DMS79 treated with DMSO at 0.1 percent for 48 hours (cell line): Measurements from ENCODE around the gene SPC24.
"Not testable (repeated sequence)": the region's sequence is repeated elsewhere in the genome, so short reads cannot be mapped to it uniquely, and the experiment has no call there.

ENCODE experiments used
- DNase-seq: peaks from one replicate; lab custom pipeline; 2025; lab: John Stamatoyannopoulos, UW

Gene SPC24

DNA sequence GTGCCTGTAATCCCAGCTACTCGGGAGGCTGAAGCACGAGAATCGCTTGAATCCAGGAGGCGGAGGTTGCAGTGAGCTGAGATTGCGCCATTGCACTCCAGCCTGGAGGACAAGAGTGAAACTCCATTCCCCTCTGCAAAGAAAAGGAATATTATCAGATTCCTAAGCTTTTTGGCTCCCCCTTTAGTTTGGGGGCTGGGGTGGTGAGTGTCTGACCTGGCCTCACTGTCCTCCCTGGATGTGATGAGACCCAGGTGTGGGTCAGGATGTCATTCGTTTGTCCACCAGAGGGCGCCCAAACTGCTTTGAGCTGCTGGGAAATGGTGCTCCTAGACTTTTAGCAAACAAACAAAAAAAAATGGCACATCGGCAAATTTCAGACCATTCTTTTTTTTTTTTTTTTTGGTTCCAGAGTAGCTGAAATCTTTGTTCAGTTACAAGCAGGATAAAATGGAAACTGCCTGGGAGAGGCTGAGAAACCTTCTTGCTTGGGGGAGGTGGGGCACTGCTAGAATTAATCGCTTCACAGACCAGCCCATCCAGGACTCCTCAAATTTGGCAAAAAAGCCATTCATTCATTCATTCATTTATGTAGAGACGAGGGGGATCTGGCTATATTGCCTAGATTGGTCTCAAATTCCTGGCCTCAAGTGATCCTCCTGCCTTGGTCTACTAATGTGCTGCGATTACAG, 29.4 kb downstream of the SPC24 start:
- DNase-seq = peak; percentile 66

DNA sequence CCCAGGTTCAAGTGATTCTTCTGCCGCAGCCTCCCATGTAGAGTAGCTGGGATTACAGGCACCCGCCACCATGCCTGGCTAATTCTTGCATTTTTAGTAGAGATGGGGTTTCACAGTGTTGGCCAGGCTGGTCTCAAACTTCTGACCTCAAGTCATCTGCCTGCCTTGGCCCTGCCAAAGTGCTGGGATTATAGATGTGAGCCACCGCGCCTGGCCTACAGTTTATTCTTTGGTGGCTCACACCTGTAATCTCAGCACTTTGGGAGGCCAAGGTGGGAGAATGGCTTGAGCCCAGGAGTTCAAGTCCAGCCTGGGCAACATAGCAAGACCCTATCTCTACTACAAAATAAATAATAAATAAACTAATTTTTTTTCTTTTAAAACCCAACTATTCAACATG, 31.4 kb downstream of the SPC24 start:
- DNase-seq = not testable (repeated sequence)

DNA sequence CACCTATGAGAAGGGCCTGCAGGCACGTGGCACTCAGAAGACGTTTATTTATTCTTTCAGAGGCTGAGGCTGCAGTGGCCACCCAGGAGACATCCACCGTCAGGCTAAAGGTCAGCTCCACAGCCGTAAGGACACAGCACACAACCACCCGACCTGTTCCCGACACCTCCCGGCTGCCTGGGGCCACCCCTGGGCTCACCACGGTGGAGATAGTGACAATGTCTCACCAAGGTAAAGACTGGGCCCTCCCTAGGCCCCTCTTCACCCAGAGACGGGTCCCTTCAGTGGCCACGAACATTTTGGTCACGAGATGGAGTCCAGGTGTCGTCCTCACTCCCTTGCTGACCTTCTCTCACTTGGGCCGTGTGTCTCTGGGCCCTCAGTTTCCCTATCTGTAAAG, 32.5 kb downstream of the SPC24 start:
- no peak for DNase-seq

DNA sequence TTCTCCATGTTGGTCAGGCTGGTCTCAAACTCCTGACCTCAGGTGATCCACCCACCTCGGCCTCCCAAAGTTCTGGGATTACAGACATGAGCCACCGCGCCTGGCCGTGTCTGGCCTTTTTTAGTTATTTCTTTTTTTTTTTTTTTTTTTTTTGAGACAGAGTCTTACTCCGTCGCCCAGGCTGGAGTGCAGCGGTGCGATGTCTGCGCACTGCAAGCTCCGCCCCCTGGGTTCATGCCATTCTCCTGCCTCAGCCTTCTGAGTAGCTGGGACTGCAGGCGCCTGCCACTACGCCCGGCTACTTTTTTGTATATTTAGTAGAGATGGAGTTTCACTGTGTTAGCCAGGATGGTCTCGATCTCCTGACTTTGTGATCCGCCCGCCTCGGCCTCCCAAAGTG, 33.6 kb downstream of the SPC24 start:
- not testable (repeated sequence) for DNase-seq

DNA sequence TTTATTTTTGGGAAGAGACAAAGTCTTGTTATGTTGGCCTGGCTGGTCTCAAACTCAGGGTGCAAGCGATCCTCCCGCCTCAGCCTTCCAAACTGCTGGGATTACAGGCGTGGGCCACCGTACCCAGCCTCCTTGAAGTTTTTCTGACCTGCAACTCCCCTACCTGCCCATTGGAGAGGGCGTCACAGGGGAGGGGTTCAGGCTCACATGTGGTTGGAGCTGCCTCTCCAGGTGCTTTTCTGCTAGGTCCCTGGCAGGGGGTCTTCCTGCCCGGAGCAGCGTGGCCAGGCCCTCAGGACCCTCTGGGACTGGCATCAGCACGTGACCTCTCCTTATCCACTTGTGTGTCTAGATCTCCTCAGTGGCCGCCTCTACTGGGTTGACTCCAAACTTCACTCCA, 39.1 kb downstream of the SPC24 start:
- DNase-seq = no peak

DNA sequence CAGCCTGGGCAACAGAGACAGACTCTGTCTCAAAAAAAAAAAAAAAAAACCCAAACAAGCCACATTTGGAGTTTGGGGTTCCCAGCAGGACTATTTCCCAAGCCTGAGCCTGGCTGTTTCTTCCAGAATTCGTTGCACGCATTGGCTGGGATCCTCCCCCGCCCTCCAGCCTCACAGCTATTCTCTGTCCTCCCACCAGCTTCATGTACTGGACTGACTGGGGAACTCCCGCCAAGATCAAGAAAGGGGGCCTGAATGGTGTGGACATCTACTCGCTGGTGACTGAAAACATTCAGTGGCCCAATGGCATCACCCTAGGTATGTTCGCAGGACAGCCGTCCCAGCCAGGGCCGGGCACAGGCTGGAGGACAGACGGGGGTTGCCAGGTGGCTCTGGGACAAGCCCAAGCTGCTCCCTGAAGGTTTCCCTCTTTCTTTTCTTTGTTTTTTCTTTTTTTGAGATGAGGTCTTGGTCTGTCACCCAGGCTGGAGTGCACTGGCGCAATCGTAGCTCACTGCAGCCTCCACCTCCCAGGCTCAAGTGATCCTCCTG, 39.6 kb downstream of the SPC24 start:
- DNase-seq = no peak

DNA sequence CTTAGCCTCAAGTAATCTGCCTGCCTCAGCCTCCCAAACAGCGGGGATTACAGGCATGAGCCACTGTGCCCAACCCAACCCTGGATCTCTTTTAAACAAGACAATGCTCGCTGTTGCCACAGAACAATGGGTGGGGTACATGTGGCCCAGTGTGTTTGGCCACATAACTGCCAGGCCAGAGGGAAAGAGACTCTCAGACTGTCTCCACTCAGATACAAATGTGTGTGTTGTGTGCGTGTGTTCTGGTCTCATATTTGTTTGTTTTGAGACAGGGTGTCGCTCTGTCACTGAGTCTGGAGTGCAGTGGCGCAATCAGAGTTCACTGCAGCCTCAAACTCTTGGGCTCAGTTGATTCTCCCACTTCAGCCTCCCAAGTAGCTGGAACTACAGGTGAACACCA, 40.5 kb downstream of the SPC24 start:
- no peak for DNase-seq

DNA sequence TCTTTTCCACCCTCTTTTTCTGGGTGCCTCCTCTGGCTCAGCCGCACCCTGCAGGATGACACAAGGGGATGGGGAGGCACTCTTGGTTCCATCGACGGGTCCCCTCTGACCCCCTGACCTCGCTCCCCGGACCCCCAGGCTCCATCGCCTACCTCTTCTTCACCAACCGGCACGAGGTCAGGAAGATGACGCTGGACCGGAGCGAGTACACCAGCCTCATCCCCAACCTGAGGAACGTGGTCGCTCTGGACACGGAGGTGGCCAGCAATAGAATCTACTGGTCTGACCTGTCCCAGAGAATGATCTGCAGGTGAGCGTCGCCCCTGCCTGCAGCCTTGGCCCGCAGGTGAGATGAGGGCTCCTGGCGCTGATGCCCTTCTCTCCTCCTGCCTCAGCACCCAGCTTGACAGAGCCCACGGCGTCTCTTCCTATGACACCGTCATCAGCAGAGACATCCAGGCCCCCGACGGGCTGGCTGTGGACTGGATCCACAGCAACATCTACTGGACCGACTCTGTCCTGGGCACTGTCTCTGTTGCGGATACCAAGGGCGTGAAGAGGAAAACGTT, 42.4 kb downstream of the SPC24 start:
- DNase-seq = no peak

DNA sequence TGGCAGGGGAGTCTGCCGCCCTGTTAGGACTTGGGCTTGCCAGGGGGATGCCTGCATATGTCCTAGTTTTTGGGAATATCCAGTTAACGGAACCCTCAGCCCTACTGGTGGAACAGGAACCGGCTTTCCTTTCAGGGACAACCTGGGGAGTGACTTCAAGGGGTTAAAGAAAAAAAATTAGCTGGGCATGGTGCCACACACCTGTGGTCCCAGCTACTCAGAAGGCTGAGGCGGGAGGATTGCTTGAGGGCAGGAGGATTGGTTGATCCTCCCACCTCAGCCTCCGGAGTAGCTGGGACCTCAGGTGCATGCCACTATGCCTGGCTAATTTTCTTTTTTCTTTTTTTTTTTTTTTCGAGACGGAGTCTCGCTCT, 43.8 kb downstream of the SPC24 start:
- peak; percentile 2 for DNase-seq

DNA sequence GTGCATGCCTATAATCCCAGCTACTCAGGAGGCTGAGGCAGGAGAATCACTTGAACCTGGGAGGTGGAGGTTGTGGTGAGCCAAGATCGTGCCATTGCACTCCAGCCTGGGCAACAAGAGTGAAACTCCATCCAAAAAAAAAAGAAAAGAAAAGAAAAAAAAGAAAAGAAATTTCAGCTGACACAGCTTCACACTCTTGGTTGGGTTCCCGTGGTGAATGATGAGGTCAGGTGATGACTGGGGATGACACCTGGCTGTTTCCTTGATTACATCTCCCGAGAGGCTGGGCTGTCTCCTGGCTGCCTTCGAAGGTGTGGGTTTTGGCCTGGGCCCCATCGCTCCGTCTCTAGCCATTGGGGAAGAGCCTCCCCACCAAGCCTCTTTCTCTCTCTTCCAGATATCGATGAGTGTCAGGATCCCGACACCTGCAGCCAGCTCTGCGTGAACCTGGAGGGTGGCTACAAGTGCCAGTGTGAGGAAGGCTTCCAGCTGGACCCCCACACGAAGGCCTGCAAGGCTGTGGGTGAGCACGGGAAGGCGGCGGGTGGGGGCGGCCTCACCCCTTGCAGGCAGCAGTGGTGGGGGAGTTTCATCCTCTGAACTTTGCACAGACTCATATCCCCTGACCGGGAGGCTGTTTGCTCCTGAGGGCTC, 44.3 kb downstream of the SPC24 start:
- no peak for DNase-seq

DNA sequence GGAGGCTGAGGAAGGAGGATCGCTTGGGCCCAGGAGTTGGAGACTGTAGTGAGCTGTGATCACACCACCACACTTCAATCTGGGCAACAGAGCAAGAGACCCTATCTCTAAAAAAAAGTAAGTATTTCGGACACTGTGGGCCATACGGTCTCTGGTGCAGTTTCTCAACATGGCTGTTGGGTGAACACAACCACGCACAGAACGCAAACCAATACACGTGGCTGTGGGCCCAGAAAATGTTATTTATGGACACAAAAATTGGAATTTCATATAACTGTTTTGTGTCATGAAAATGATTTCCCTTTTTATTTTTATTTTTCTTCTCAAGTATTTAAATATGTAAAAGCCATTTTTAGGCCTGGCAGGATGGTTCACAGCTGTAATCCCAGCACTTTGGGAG, 46.8 kb downstream of the SPC24 start:
- no peak for DNase-seq

DNA sequence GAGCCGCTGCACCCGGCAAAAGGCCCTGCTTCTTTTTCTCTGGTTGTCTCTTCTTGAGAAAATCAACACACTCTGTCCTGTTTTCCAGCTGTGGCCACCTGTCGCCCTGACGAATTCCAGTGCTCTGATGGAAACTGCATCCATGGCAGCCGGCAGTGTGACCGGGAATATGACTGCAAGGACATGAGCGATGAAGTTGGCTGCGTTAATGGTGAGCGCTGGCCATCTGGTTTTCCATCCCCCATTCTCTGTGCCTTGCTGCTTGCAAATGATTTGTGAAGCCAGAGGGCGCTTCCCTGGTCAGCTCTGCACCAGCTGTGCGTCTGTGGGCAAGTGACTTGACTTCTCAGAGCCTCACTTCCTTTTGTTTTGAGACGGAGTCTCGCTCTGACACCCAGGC, 49.1 kb downstream of the SPC24 start:
- DNase-seq = no peak

DNA sequence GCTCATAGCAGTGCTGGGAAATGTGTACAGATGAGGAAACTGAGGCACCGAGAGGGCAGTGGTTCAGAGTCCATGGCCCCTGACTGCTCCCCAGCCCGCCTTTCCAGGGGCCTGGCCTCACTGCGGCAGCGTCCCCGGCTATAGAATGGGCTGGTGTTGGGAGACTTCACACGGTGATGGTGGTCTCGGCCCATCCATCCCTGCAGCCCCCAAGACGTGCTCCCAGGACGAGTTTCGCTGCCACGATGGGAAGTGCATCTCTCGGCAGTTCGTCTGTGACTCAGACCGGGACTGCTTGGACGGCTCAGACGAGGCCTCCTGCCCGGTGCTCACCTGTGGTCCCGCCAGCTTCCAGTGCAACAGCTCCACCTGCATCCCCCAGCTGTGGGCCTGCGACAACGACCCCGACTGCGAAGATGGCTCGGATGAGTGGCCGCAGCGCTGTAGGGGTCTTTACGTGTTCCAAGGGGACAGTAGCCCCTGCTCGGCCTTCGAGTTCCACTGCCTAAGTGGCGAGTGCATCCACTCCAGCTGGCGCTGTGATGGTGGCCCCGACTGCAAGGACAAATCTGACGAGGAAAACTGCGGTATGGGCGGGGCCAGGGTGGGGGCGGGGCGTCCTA, 50.5 kb downstream of the SPC24 start:
- no peak for DNase-seq

DNA sequence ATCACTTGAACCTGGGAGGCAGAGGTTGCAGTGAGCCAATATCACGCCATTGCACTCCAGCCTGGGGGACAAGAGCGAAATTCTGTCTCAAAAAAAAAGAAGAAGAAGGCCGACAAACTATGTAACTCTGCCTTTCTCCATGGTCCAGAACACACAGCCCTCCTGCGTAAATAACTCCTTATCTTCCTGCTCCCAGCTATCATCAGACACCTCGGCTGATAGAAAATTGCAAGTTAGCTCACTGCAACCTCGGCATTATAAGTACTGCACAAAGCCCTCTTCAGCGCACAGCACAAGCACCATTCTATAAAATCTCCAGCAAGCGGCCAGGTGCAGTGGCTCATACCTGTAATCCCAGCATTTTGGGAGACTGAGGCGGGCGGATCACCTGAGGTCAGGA, 51.9 kb downstream of the SPC24 start:
- not testable (repeated sequence) for DNase-seq

DNA sequence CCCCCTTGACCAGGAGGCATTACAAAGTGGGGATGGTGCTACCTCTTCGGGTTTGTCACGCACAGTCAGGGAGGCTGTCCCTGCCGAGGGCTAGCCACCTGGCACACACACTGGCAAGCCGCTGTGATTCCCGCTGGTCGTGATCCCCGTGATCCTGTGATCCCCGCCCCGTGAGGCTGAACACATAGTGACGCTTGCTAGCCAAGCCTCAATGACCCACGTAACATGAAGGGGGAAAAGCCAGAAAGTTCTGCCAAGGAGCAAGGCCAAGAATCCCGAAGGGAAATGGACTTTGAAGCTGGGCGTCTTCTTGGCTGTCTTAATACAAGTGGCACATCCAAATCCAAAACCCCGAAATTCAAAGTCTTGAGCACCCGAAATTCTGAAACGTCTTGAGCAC, 52.6 kb downstream of the SPC24 start:
- DNase-seq = no peak

DNA sequence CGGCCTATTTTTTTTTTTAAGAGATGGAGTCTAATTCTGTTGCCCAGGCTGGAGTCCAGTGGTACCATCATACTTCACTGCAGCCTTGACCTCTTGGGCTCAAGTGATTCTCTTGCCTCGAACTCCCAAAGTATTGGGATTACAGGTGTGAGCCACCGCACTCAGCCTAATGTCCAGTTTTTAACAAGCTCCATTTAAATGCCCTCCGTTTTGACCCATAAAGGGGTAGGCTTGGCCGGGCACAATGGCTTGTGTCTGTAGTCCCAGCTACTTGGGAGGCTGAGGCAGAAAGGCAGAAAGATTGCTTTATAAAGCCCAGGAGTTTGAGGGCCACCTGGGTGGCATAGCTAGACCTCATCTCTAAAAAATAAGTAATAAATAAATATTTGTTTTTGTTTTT, 54.5 kb downstream of the SPC24 start:
- DNase-seq = no peak

DNA sequence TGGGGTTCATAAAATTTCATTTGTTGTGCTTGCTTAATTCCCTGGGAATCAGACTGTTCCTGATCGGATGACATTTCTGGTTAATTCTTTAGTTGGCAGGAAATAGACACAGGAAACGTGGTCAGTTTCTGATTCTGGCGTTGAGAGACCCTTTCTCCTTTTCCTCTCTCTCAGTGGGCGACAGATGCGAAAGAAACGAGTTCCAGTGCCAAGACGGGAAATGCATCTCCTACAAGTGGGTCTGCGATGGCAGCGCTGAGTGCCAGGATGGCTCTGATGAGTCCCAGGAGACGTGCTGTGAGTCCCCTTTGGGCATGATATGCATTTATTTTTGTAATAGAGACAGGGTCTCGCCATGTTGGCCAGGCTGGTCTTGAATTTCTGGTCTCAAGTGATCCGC, 55.5 kb downstream of the SPC24 start:
- DNase-seq = no peak

DNA sequence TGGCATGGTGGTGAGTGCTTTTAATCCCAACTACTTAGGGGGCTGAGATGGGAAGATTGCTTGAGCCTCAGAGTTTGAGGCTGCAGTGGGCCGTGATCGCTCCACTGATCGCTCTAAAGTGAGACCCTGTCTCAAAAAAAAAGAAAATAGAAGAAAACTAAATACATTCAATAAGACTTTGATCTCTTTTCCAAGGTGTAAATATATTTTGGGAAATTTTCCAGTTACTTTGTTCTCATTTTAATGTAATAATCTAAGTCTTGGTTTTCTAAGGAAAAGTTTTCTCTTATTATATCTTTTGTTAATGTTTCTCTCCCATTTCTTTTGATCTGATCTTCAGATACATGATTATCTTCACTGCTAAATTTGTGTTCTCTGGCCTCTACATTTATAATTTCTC, 56.7 kb downstream of the SPC24 start:
- no peak for DNase-seq

DNA sequence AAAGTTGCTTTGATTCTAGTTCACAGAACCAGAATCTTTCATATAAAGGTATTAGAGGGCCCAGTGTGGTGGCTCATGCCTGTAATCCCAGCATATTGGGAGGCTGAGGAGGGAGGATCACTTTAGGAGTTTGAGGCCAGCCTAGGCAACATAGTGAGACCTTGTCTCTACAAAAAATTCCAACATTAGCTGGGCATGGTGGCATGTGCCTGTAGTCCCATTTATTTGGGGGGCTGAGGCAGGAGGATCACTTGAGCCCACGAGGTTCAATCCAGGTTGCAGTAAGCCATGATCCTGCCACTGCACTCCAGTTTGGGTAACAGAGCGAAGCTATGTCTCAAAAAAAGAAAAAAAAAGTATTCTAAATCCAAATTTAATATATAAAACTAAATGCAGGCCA, 57.3 kb downstream of the SPC24 start:
- DNase-seq = no peak

DNA sequence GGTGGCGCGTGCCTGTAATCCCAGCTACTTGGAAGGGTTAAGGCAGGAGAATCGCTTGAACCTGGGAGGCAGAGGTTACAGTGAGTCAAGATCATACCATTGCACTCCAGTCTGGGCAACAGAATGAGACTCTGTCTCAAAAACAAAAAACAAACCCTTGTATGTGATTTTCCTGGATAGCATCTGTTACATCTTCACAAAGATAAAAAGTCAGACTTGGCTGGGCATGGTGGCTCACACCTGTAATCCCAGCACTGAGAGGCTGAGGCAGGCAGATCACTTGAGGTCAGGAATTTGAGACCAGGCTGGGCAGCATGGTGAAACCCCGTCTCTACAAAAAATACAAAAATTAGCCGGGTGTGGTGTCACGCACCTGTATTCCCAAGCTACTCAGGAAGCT, 58.2 kb downstream of the SPC24 start:
- not testable (repeated sequence) for DNase-seq

DNA sequence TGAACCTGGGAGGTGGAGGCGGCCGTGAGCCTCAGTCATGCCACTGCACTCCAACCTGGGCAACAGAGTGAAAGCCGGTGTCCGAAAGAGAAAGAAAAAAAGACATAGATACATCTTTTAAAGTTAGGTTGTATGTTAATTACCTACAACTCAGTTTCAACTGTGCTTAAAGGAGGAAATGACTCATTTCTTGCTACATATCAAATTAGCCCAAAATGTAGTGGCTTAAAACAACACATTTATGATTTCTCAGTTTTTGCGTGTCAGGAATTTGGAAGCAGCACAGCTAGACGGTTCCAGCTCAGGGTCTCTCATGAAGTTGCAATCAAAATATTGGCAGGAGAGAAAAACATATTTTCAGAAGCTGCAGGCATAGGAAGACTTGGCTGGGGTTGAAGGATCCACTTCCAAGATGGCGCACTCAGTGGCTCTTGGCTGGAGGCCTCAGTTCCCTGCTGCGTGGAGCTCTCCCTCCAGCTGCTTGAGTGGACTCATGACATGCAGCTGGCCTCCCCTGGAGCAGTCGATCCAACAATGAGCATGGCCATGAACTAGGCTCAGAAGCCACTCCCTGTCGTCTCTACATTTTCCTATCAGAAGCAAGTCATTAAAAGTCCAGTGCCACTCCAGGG, 59.3 kb downstream of the SPC24 start:
- DNase-seq = no peak
